Measurements from ENCODE around the gene RAB33A. TPM values are rescaled to one million over a fixed set of nuclear protein-coding genes. Genes with fewer than 3 reads are reported as not detected.

RAB33A gene
- total and polyA plus RNA-seq, 2 of the 4 experiments (the other 2 are of a cell fraction) = 1.6 to 1.8 TPM

- POLR2A ChIA-PET (ENCODE audit: unreplicated experiment) = interaction anchor here (0.5 kb wide), 1 partner anchor 14 kb away, joined by 3 read pairs; no protein-coding TSS in a partner anchor
- intact Hi-C loops (cut with micrococcal nuclease) (no loop called here), in situ Hi-C loops (cut with MboI; ENCODE audit: low sequenced_read_pairs) (no loop called here)
These were observed 5.9 kb upstream of the RAB33A start, which contains the start of gene AIFM1 for GRCh38 chrX:130165703-130166502. AIFM1 (minus strand) TSS chrX:130165841; CDS start chrX:130165656, 185 bp downstream.

More at GRCh38 chrX:130165703-130166502, 5.9 kb upstream of the RAB33A start, which contains the start of gene AIFM1:
- H3K27ac ChIP-seq (ENCODE audit: insufficient read depth, low read length) = peak within 1 kb of the TSS; percentile 85
- DNase-seq (peak; percentile 94), ATAC-seq (ENCODE audit: low read depth) (peak; percentile 96)
- no peak within 1 kb of the TSS for H2BK20ac ChIP-seq (ENCODE audit: low read depth, low read length)
- peak within 1 kb of the TSS; percentile 57 for H3K23ac ChIP-seq (ENCODE audit: low read depth, low read length)
- CTCF ChIA-PET = no interaction called here
- H3K27me3 ChIP-seq (ENCODE audit: control insufficient read depth, insufficient read depth, low read length) = no peaks in the 10 kb centered on the region
- H3K4me1 ChIP-seq (ENCODE audit: control insufficient read depth, insufficient read depth, low read length) = no peaks in the 10 kb centered on the region
- H3K4ac ChIP-seq (ENCODE audit: low read depth, low read length) = peak within 1 kb of the TSS; percentile 73
- H3K14ac ChIP-seq (replicated peaks; ENCODE audit: low read depth, low read length) = peak within 1 kb of the TSS; percentile 68
- peak within 1 kb of the TSS; percentile 80 for H3K9ac ChIP-seq (ENCODE audit: low read depth, low read length)
- H3K9me3 ChIP-seq (ENCODE audit: control insufficient read depth, insufficient read depth, low read length) = no peaks in the 10 kb centered on the region
- 45% methylated on average over 10 of the region's 50 CpGs; no CpG with 5 or more reads in 1 of the 2 experiments for WGBS, 2 experiments (ENCODE audit: extremely low coverage in 2 of 2, insufficient read length in 1 of 2)
- dilution Hi-C loops (cut with HindIII; ENCODE audit: low sequenced_read_pairs, unreplicated experiment) = no loop called here
- peaks cover 7 to 8% of the 10 kb centered on the region in 2 experiments; a peak in 2 of 4 replicates for H3K79me1 ChIP-seq (ENCODE audit: low read depth in 1 of 2, low read length in 2 of 2)
- no peaks in the 10 kb centered on the region for H4K20me1 ChIP-seq (ENCODE audit: insufficient read depth, low read length)
- H2AK5ac ChIP-seq (ENCODE audit: low read depth, low read length) = peak within 1 kb of the TSS; percentile 35; the same call in 1 of the 2 replicates
- no TSS peak for BruUV-seq (replicated peaks)
- H2BK120ac ChIP-seq (ENCODE audit: low read depth, low read length) = peak within 1 kb of the TSS; percentile 32; the same call in 1 of the 2 replicates
- peak within 1 kb of the TSS; percentile 76 for H3K56ac ChIP-seq (ENCODE audit: extremely low read depth, insufficient read depth, low read length)
- TF ChIP-seq MAZ (IDR thresholded peaks at IDR 0.05; ENCODE audit: borderline replicate concordance, low read depth, low read length) (no peak; the same call in 1 of the 2 replicates), MXI1 (IDR thresholded peaks at IDR 0.05; ENCODE audit: borderline replicate concordance, low read depth, low read length) (peak; percentile 7; the same call in 1 of the 2 replicates)
- peak within 1 kb of the TSS; percentile 29; the same call in 1 of the 2 replicates for H4K5ac ChIP-seq (ENCODE audit: low read depth, low read length)
- H2BK5ac ChIP-seq (ENCODE audit: low read depth, low read length, poor library complexity, severe bottlenecking) = peak within 1 kb of the TSS; percentile 77
- H2BK15ac ChIP-seq (ENCODE audit: low read depth, low read length) = 0 out of 3 replicates have a peak within 1 kb of the TSS, but pooled peaks have one; percentile 46
- H2AFZ ChIP-seq (replicated peaks; ENCODE audit: low read length, poor library complexity) = peak within 1 kb of the TSS; percentile 93
- peak within 1 kb of the TSS; percentile 67 for H3K4me3 ChIP-seq (ENCODE audit: insufficient read depth, low read depth, low read length)
- no peaks in the 10 kb centered on the region for H3K36me3 ChIP-seq (ENCODE audit: control insufficient read depth, insufficient read depth, low read length)
- no peaks in the 10 kb centered on the region for H3K9me1 ChIP-seq (ENCODE audit: insufficient read depth, low read length)
- peak within 1 kb of the TSS; percentile 63 to 76 for H4K8ac ChIP-seq (ENCODE audit: low read depth in 2 of 2, low read length in 2 of 2)
- peak within 1 kb of the TSS; percentile 47; the same call in 1 of the 2 replicates for H4K91ac ChIP-seq (ENCODE audit: insufficient read depth, low read depth, low read length)
- H3K4me2 ChIP-seq (ENCODE audit: low read depth, low read length) = peak within 1 kb of the TSS; percentile 94
- peak within 1 kb of the TSS; percentile 22; the same call in 1 of the 2 replicates for H3K18ac ChIP-seq (ENCODE audit: low read depth, low read length)
- peak within 1 kb of the TSS; percentile 80 for H2AK9ac ChIP-seq (replicated peaks; ENCODE audit: low read depth, low read length, poor library complexity)

All from IMR-90 (cell line).